ENCODE results near the gene NR2C2AP.
A peak's percentile ranks its signal among the peaks of the same experiment; 100 is the strongest.

Gene NR2C2AP

GRCh38 chr19:19206938-19207337, 3.7 kb upstream of the NR2C2AP start:
- ATAC-seq = no peak
- no peak overlapping the region for H3K4me3 Mint-ChIP-seq
- H3K4me1 Mint-ChIP-seq = peaks cover 42% of the 10 kb centered on the region
- H3K27ac Mint-ChIP-seq = no peak overlapping the region
- H3K9me3 Mint-ChIP-seq = peaks cover 9% of the 10 kb centered on the region
- no peaks in the 10 kb centered on the region for H3K36me3 Mint-ChIP-seq
- peaks cover 56% of the 10 kb centered on the region for H3K27me3 Mint-ChIP-seq

GRCh38 chr19:19205416-19206410, 2.5 kb upstream of the NR2C2AP start:
- Mint-ChIP-seq H3K27me3 (peaks cover 46% of the 10 kb centered on the region), H3K27ac (no peak overlapping the region)

GRCh38 chr19:19204181-19204580, 967 bp upstream of the NR2C2AP start:
- H3K9me3 Mint-ChIP-seq = peaks cover 9% of the 10 kb centered on the region
- peak overlapping the region; percentile 17 for H3K27ac Mint-ChIP-seq
- H3K4me1 Mint-ChIP-seq = peaks cover 53% of the 10 kb centered on the region
- ATAC-seq = no peak
- peaks cover 5% of the 10 kb centered on the region for H3K36me3 Mint-ChIP-seq
- peak overlapping the region; percentile 89 for H3K4me3 Mint-ChIP-seq
- peaks cover 31% of the 10 kb centered on the region for H3K27me3 Mint-ChIP-seq

More at GRCh38 chr19:19205416-19206410, 2.5 kb upstream of the NR2C2AP start:
- Mint-ChIP-seq H3K9me3 (peaks cover 9% of the 10 kb centered on the region), H3K36me3 (no peaks in the 10 kb centered on the region), H3K4me3 (no peak overlapping the region), H3K4me1 (peaks cover 50% of the 10 kb centered on the region)
- ATAC-seq = no peak

GRCh38 chr19:19202707-19203011, 555 bp downstream of the NR2C2AP start:
- H3K4me1 Mint-ChIP-seq = peaks cover 57% of the 10 kb centered on the region
- H3K27me3 Mint-ChIP-seq = peaks cover 26% of the 10 kb centered on the region
- peaks cover 7% of the 10 kb centered on the region for H3K9me3 Mint-ChIP-seq
- peak; percentile 1 for ATAC-seq
- peaks cover 19% of the 10 kb centered on the region for H3K36me3 Mint-ChIP-seq
- peak overlapping the region; percentile 89 for H3K4me3 Mint-ChIP-seq
- H3K27ac Mint-ChIP-seq = peak overlapping the region; percentile 91

GRCh38 chr19:19201697-19202630, 1.2 kb downstream of the NR2C2AP start:
- peaks cover 19% of the 10 kb centered on the region for H3K27me3 Mint-ChIP-seq
- no peaks in the 10 kb centered on the region for H3K9me3 Mint-ChIP-seq
- H3K4me3 Mint-ChIP-seq = peak overlapping the region; percentile 89
- H3K4me1 Mint-ChIP-seq = peaks cover 50% of the 10 kb centered on the region
- ATAC-seq = no peak
- peak overlapping the region; percentile 91 for H3K27ac Mint-ChIP-seq
- peaks cover 21% of the 10 kb centered on the region for H3K36me3 Mint-ChIP-seq

GRCh38 chr19:19193926-19194325, 9.3 kb downstream of the NR2C2AP start:
- H3K27ac Mint-ChIP-seq = peak overlapping the region; percentile 96
- peak overlapping the region; percentile 89 for H3K4me3 Mint-ChIP-seq
- no peaks in the 10 kb centered on the region for H3K9me3 Mint-ChIP-seq
- H3K36me3 Mint-ChIP-seq = peaks cover 34% of the 10 kb centered on the region
- H3K27me3 Mint-ChIP-seq = no peaks in the 10 kb centered on the region
- ATAC-seq = no peak
- H3K4me1 Mint-ChIP-seq = peaks cover 51% of the 10 kb centered on the region

GRCh38 chr19:19192910-19193423, 10.2 kb downstream of the NR2C2AP start:
- H3K4me1 Mint-ChIP-seq = peaks cover 52% of the 10 kb centered on the region
- ATAC-seq = peak; percentile 25
- peaks cover 33% of the 10 kb centered on the region for H3K36me3 Mint-ChIP-seq

GRCh38 chr19:19192078-19192882, 10.9 kb downstream of the NR2C2AP start, which contains the start of the genes BORCS8 and RFXANK:
Gene BORCS8 (minus strand): TSS chr19:19192152. CDS start chr19:19192117, 35 bp downstream.
Gene RFXANK (plus strand): TSS chr19:19192258. CDS start chr19:19193947, 1,689 bp downstream.
- no peaks in the 10 kb centered on the region for H3K9me3 Mint-ChIP-seq
- peak within 1 kb of the TSS; percentile 96 for H3K27ac Mint-ChIP-seq
- H3K4me3 Mint-ChIP-seq = peak within 1 kb of the TSS; percentile 89
- H3K4me1 Mint-ChIP-seq = peaks cover 52% of the 10 kb centered on the region
- peak; percentile 96 for ATAC-seq
- H3K36me3 Mint-ChIP-seq = peaks cover 29% of the 10 kb centered on the region
- H3K27me3 Mint-ChIP-seq = no peaks in the 10 kb centered on the region

More at GRCh38 chr19:19192910-19193423, 10.2 kb downstream of the NR2C2AP start:
- H3K4me3 Mint-ChIP-seq = peak overlapping the region; percentile 89
- H3K27me3 Mint-ChIP-seq = no peaks in the 10 kb centered on the region
- H3K9me3 Mint-ChIP-seq = no peaks in the 10 kb centered on the region
- peak overlapping the region; percentile 96 for H3K27ac Mint-ChIP-seq

- H3K4me3 Mint-ChIP-seq = peak overlapping the region; percentile 89
- peak overlapping the region; percentile 96 for H3K27ac Mint-ChIP-seq
Observed at GRCh38 chr19:19191768-19192077, 11.5 kb downstream of the NR2C2AP start.

GRCh38 chr19:19186742-19187141, 16.5 kb downstream of the NR2C2AP start:
- Mint-ChIP-seq H3K27me3 (no peaks in the 10 kb centered on the region), H3K36me3 (peaks cover 35% of the 10 kb centered on the region), H3K4me3 (no peak overlapping the region), H3K27ac (peak overlapping the region; percentile 11), H3K4me1 (peaks cover 58% of the 10 kb centered on the region), H3K9me3 (peaks cover 3% of the 10 kb centered on the region)
- no peak for ATAC-seq

More at GRCh38 chr19:19191768-19192077, 11.5 kb downstream of the NR2C2AP start:
- Mint-ChIP-seq H3K27me3 (no peaks in the 10 kb centered on the region), H3K36me3 (peaks cover 30% of the 10 kb centered on the region), H3K9me3 (no peaks in the 10 kb centered on the region), H3K4me1 (peaks cover 55% of the 10 kb centered on the region)
- no peak for ATAC-seq

- Mint-ChIP-seq H3K36me3 (peaks cover 40% of the 10 kb centered on the region), H3K4me3 (no peak overlapping the region), H3K27ac (peak overlapping the region; percentile 11), H3K4me1 (peaks cover 52% of the 10 kb centered on the region), H3K27me3 (no peaks in the 10 kb centered on the region), H3K9me3 (peaks cover 3% of the 10 kb centered on the region)
- ATAC-seq = no peak
Observed at GRCh38 chr19:19185853-19186740, 17.1 kb downstream of the NR2C2AP start.

- Mint-ChIP-seq H3K9me3 (peaks cover 3% of the 10 kb centered on the region), H3K27me3 (no peaks in the 10 kb centered on the region), H3K4me1 (peaks cover 23% of the 10 kb centered on the region), H3K27ac (no peak overlapping the region), H3K36me3 (peaks cover 55% of the 10 kb centered on the region), H3K4me3 (no peak overlapping the region)
- no peak for ATAC-seq
Observed at GRCh38 chr19:19181488-19181998, 21.7 kb downstream of the NR2C2AP start.

All from stimulated activated memory B cell treated with anti-CD40 and anti-IgM and Interleukin-4, amounts not matched to agents 10 μg/mL and 1 μg/mL and 100 μg/mL, for 72 hours (primary cell).